Measurements from ENCODE around the gene FOXP4. TPM values are rescaled to one million over a fixed set of nuclear protein-coding genes. Genes with fewer than 3 reads are reported as not detected.

Gene FOXP4
- total RNA-seq, 1 donor: 3.0 TPM

GRCh38 chr6:41561931-41562911, 16.0 kb downstream of the FOXP4 start:
- no peak for DNase-seq (ENCODE audit: low read depth in 2 of 3, low spot score in 2 of 3)

- no peak for DNase-seq (ENCODE audit: low read depth in 2 of 3, low spot score in 2 of 3)
These were observed 17.0 kb downstream of the FOXP4 start for GRCh38 chr6:41563060-41563776.

GRCh38 chr6:41564448-41565142, 18.4 kb downstream of the FOXP4 start:
- no peak for DNase-seq (ENCODE audit: low read depth in 2 of 3, low spot score in 2 of 3)

GRCh38 chr6:41565701-41566100, 19.5 kb downstream of the FOXP4 start:
- no peak for DNase-seq (ENCODE audit: low read depth in 2 of 3, low spot score in 2 of 3)

GRCh38 chr6:41566961-41567360, 20.8 kb downstream of the FOXP4 start:
- DNase-seq (ENCODE audit: low read depth in 2 of 3, low spot score in 2 of 3): no peak

GRCh38 chr6:41567684-41568083, 21.5 kb downstream of the FOXP4 start:
- no peak for DNase-seq (ENCODE audit: low read depth in 2 of 3, low spot score in 2 of 3)

GRCh38 chr6:41568202-41568584, 22.0 kb downstream of the FOXP4 start:
- no peak for DNase-seq (ENCODE audit: low read depth in 2 of 3, low spot score in 2 of 3)

GRCh38 chr6:41568585-41569384, 22.6 kb downstream of the FOXP4 start:
- no peak for DNase-seq (ENCODE audit: low read depth in 2 of 3, low spot score in 2 of 3)

GRCh38 chr6:41570259-41570615, 24.1 kb downstream of the FOXP4 start:
- no peak for DNase-seq (ENCODE audit: low read depth in 2 of 3, low spot score in 2 of 3)

- no peak for DNase-seq (ENCODE audit: low read depth in 2 of 3, low spot score in 2 of 3)
These were observed 25.0 kb downstream of the FOXP4 start for GRCh38 chr6:41571021-41571780.

GRCh38 chr6:41572613-41573012, 26.4 kb downstream of the FOXP4 start:
- no peak for DNase-seq (ENCODE audit: low read depth in 2 of 3, low spot score in 2 of 3)

- DNase-seq (ENCODE audit: low read depth in 2 of 3, low spot score in 2 of 3): no peak
These were observed 27.1 kb downstream of the FOXP4 start for GRCh38 chr6:41573276-41573675.

GRCh38 chr6:41573985-41574384, 27.8 kb downstream of the FOXP4 start:
- DNase-seq (ENCODE audit: low read depth in 2 of 3, low spot score in 2 of 3): no peak

GRCh38 chr6:41575598-41575997, 29.4 kb downstream of the FOXP4 start:
- no peak for DNase-seq (ENCODE audit: low read depth in 2 of 3, low spot score in 2 of 3)

- DNase-seq (ENCODE audit: low read depth in 2 of 3, low spot score in 2 of 3): no peak
These were observed 30.5 kb downstream of the FOXP4 start for GRCh38 chr6:41576667-41577066.

GRCh38 chr6:41577356-41578216, 31.4 kb downstream of the FOXP4 start:
- DNase-seq (ENCODE audit: low read depth in 2 of 3, low spot score in 2 of 3): no peak

GRCh38 chr6:41578217-41579087, 32.3 kb downstream of the FOXP4 start:
- DNase-seq (ENCODE audit: low read depth in 2 of 3, low spot score in 2 of 3): no peak

- no peak for DNase-seq (ENCODE audit: low read depth in 2 of 3, low spot score in 2 of 3)
These were observed 33.0 kb downstream of the FOXP4 start for GRCh38 chr6:41579088-41579610.
